GM18867 (cell line): ENCODE results near the gene ARRB1.
"Not testable (repeated sequence)": the region's sequence is repeated elsewhere in the genome, so short reads cannot be mapped to it uniquely, and the experiment has no call there.

Source experiments
- ATAC-seq: cut with Tn5 transposase; IDR thresholded peaks from one replicate; pipeline ENCODE4 v1.9.1; 2021; ENCODE audit warnings: mild to moderate bottlenecking, moderate library complexity; ENCODE audit not compliant: unreplicated experiment

ARRB1 gene

DNA sequence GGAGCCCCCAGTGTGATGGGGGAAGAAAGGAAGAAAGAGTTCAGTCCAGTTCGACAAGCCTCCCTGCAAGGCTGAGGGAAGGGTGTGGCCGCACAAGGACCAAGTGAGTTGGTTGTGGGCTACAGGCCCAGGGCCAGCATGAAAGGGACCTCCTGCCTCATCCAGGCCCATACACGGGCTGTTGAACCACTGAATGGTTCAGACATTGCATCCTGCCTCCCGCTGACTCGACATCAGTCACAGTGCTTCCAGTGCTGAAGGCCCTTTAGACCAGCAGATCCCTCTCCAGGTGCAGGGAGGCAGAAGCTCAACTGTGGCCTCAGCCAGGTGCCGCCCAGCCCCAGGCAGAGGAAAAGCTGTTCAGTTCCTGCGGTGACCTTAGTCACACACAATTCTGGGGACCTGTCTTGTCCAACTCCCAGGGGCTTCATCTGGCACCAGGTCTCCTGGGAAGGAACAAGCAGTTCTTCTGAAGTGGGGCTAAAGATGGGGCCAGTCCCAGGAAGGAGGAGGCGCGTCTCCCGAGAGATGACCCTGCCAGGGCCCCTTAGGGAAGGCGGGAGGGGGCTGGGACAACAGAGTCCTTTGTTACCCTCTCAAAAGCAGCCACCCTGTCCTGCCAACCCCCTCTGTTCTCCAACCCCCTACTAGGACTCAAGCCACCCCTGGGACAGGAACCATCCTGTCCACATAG is 6.6 kb downstream of the ARRB1 start:
- no peak for ATAC-seq

DNA sequence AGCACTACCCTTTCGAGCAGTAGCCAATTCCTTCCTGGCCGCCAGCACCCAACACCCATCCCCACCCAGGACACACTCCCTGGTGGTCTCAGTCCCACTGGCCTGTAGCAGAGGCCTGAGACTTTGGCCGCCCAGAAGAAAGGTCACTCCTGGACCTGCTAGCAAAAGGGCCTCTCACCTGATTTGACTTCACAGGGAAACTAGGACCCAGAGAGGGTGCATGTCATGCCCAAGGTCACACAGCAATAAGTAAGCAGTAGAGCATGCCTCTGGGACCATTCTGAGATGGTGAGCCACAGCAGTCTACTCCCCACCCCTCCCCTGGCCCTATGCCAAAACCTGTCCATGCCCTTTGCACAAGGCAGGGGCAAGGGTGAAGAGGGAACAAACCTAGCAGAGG is 7.3 kb downstream of the ARRB1 start:
- no peak for ATAC-seq

DNA sequence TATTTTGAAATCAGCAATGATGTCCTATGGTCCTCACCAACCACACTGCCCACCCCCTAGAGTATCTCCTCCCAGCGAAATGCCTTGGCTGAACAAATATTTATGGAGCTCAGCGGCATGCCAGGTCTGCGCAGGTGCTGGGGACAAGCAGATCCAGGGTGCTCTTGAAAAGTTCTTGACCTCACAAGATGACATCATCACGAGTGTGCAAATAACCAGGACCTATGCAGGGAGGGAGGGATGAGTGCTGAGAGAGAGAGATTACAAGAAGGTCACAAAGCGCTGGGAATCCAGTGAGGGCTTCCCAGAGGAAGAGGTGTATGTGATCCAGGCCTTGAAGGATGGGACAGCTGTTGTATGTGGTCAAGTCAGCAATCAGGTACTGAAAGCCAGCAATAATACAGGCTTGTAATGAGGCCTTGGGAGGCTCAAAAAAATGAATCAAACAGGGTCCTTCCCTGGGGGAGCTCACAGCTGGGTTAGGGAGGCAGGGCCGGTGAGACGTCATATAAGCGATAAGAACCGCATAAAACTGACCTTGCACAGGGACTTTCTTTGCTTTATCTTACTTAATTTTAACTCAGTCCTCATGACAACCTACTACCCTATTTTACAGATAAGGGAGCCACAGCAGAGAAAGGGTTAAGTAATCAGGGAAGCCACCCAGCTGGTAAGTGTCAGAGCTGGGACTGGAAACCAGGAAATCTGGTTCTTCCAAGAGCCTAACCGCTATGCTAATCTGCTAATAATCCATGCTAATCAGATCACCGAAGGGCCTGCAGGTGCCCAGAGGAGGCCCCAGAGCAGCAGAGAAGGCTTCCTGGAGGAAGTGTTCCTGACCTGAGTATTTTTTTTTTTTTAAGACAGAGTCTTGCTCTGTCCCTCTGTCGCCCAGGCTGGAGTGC is 8.2 kb downstream of the ARRB1 start:
- ATAC-seq, result no peak

DNA sequence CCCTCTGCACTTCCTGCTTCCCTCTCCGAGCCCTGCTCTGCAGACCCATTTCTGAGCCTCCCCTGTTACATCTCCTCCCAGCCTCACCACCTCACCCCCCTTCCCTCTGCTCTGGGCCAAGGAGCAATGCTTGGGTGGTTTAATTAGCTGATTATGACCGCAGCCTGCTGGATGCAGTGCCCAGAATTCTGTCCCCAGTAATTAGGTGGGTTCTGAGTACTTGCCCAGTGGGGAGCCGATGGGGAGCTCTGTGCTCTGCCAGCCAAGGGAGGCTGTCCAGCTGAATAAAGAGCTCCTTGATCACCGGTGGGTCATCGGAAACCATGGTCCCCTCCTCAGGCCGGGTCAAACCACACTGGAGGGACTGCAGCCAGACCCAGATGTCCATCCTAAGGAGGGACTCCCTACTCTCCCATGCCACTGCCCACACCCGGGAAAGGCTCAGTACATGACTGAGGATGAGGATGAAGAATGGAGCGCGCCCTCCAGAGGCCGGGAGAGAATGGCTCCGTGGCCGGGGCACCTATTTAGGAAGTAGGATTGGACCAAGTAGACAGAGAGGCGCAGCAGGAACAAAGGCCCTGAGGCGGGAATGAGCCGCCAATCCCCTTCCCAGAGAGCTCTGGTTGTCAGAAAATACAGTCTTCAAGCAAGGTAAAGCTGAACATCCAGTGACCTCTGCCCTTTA is 9.1 kb downstream of the ARRB1 start:
- ATAC-seq, result no peak

DNA sequence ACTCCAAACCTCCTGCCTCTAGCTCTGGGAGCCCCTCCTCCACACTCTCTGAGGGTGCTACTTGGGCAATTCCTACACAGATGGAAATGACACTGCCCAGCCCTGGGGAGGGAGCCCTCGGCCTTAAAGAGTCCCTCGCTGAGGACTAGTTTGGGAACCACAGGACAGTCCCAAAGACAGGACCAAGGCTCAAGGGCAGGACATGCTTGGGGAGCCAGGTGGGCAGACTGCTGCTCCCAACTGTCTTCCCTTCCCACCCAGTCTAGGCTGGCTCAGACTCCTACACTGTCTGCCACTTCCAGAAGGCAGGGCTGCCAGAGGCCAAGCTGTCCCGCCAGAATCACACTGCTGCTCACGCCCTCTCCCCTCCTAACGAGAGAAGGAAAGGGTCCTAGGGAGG is 9.8 kb downstream of the ARRB1 start:
- no peak for ATAC-seq

DNA sequence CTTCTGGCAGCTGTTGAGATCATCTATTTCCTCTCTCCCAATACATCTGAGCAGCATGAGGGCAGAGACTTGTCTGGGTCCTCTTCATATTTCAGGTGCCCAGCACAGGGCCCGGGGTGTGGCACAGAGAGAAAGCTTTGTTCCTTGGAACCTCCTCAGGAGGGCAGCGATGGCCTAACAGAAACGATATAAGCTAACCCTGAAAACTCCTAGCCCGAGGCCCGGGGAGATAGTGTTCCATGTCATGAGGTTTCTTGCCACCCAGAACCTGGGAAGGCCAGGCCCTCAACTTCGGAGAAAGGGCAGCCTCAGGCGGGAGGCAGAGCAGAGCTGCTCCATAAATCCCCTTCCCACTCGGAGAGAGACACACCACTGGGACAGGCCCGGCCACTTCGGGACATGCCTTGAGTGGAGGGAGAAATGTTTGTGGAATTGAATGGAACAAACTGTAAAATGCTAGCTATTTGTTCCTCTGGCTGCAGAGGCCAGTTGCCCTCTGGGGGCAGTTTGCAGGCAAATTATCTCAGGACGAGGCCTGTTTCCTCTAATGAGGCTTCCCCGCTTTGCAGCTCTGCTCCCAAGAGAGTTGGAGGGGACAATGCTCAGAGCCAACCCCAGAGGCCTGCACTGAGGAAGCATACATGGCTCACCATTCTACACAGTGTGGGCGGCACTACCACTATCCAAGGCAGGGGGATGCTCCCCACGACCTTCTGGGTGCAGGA is 11.6 kb downstream of the ARRB1 start:
- ATAC-seq, result no peak

DNA sequence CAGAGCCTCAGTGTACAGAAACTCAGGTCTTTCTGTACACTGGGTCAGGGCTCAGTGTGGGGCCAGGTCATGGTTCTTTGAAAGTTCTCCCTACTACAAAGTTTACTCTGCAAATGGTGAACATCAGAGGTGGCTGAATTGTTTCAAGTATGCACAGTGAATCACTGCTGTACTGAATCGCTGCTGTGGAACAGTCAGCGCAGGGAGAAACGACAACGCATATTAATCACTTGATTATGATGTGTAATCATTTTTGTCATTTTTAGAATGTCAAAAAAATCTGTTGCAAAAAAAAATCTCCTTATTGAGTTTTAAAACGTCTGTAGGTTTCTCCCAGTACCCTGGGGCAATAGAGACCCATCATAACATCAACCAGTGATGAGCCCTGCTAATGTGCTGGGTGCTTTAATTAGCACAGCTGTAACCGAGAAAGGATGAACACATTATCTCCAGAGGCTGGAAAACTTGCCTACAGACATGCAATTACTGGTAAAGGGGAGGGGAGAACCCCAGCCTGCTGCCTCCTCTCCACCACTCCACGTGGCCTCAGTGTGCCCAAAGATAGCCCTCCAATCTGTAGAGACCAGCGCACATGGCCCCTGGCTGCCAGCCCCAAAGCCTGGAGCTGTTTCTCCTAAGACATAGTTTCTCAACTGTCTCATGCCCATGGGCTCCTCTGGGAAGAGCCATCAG is 12.8 kb downstream of the ARRB1 start:
- no peak for ATAC-seq

DNA sequence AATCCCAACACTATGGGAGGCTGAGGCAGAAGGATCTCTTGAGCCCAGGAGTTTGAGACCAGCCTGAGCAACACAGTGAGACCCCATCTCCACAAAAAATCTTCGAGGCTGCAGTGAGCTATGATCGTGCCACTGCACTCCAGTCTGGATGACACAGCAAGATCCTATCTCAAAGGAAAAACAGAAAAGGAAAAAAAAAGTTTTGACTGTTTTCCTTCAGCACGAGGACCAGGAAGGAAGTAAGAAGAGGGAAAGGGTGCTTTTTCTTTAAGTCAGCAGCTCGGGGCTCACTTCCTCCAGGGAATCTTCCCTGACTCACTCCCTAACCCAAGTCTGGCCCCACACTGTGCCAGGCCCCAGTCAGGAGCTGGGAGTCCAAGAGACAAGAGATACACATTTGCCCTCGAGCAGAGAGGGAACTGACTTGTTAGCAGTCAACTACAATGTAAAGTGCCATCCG is 14.2 kb downstream of the ARRB1 start:
- ATAC-seq, result no peak

DNA sequence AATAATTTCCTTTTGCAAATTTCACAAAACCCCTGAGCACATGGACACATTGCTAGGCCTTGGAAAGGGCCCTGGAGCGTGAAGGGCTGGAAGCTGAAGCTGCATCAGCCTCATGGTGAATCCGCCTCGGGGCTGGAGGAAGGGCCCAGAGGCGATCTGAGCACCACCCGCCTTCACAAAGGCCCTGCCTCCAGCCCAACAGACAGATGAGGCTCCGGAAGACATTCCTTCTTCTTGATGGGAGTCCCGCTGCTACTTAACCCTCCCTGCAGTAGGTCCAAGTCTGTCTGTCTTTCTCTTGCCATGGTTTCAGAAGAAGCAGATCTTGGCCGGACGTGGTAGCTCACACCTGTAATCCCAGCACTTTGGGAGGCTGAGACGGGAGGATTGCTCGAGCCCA is 16.5 kb downstream of the ARRB1 start:
- ATAC-seq, result no peak

DNA sequence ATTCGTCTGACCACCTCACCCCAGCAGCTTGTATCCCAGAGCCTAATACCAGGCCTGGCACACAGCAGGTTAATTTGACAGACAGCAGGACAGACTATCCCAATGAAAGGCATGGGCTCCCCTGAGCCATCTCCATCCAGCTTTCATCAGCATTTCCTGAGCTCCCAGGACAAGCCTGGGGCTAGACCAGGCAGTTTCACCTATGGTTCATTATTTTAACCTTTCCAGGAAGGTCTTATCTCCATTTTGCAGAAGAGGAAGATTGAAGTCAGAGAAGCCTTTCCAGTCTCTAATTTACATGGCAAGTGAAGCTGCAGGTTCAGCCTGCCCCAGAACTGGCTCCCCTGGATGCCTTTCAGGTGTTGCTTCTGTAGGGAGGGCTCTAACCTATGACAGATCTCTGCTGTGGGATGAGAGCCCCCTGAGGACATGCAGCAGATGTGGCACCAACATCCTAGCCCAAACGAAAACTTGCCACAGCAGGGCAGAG is 17.0 kb downstream of the ARRB1 start:
- ATAC-seq, result no peak

DNA sequence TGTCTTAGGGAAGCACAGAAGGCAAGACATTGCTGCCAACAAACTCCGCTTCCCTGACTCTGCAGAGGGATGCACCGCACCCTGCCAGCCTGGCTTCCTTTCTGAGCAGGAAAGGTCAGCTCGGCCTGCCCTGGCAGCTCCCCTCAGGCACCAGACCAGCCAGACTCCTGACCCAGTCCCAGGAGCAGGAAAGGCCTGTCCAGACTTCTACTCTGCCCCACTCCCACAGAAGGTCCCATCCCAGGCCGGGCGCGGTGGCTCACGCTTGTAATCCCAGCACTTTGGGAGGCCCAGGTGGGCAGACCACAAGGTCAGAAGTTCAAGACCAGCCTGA is 17.7 kb downstream of the ARRB1 start:
- no peak for ATAC-seq

DNA sequence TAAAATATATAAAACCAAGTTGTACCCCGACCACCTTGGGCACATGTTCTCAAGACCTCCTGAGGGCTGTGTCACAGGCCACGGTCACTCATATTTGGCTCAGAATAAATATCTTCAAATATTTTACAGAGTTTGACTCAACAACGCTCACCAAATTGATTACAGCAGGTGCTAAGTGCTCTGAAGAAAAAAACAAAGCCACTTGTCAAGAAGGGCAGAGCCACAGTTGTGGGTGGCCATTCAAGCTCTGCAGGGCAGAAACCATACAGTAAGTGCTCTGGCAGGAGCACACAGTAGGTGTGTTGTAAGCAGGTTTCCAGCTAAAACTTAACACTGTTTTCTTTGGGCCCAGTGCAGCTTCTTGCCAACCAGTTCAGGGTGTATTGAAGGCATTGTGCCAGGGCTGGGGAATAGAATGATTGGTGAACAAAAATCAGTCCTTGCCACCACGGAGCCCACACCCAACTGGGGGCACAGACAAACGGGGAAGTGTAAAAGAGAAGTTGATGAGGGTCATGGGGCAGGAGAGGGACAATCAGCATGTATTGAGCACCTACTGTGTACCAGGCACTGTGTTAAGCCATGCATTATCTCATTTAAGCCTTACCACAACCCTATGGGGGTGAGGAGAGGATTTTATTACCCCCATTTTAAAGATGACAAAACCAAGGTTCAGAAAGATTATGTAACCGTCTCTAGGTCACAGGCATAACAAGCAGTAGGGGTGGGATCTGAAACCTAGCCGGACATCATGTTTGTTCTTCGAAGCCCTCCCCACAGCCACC is 18.2 kb downstream of the ARRB1 start:
- ATAC-seq, result no peak

DNA sequence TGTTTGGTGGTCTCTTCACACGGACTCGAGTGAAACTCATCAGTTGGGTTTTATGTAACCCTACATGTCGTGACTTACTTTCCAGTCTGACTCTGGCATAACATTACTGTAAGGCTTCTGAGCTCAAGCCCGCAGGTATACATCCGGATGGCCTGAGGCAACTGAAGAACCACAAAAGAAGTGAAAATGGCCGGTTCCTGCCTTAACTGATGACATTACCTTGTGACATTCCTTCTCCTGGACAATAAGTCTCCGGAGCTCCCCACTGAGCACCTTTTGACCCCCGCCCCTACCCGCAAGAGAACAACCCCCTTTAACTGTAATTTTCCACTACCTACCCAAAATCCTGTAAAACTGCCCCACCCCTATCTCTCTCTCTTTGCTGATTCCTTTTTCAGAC is 19.7 kb downstream of the ARRB1 start:
- not testable (repeated sequence) for ATAC-seq

DNA sequence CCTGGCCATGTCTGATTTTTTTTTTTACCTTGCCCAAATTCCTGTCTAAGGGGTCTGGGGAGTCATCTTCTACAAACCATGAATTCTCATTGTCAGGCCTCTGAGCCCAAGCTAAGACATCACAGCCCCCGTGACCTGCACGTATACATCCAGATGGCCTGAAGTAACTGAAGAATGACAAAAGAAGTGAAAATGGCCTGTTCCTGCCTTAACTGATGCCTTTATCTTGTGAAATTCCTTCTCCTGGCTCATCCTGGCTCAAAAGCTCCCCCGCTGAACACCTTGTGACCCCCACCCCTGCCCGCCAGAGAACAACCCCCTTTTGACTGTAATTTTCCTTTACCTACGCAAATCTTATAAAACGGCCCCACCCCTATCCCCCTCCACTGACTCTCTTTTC is 20.2 kb downstream of the ARRB1 start:
- not testable (repeated sequence) for ATAC-seq

DNA sequence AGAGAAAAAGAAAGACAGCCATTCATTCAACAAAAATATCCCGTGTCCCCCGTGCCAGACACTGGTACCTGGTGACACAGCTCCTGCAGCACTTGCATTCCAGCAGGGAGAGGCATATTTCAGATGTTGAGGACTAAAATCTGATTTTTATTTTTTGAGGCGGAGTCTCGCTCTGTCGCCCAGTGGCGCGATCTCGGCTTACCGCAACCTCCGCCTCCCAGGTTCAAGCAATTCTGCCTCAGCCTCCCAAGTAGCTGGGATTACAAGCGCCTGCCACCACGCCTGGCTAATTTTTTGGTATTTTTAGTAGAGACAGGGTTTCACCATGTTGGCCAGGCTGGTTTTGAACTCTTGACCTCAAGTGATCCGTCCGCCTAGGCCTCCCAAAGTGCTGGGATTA is 20.6 kb downstream of the ARRB1 start:
- not testable (repeated sequence) for ATAC-seq

DNA sequence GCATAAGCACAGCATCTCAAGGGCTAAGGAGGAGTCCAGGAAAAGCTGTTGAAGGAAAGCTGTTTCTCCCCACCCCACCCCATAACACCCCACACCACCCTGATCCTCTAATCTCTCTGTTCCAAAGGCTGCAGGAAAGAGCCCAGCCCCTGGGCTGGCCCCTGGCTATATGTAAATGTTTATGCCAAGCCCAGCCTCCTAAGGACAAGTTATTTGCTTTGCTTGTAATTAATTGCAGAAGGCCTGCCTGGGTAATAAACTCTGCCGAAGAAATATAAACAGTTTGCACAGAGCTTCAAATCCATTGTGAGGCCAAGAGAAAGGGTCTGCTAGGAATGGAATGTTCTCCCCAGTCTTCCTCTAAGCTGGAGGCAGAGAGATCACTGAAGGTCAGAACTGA is 21.2 kb downstream of the ARRB1 start:
- no peak for ATAC-seq

DNA sequence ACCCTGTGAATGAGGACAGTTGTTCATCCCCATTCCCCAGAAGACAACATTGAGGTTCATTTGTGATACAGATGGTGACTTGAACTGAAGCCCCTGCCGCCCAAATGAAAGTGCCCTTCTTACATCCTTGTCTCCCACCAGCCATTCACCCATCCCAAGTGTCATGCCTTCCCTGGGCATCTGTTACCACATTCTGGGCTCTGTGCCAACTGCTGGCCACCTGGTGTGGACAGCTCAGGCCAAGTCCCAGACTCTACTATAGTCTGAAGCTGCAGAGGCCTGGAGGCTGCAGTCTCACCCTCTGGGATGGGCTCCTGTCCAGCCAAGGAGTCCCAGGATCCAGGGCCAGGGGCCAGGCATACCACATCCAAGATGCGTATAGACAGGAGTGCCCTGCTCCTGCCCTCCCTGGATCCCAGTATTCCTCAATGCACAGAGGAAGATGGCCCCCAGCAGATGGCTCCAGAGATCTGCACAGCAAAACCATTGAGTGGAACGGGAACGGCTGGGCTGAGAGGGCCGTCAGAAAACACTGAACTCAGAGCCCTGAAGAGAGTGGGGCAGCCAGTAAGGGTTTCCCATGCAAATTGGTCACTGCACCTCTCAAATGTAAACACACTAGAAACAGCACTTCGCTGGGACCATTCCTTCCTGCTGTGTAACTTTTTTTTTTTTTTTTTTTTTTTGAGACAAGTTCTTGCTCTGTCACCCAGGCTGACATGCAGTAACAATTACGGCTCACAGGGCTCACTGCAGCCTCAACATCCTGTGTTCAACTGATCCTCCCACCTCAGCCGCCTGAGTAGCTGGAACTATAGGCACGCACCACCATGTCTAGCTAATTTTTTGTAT is 22.8 kb downstream of the ARRB1 start:
- ATAC-seq, result no peak

DNA sequence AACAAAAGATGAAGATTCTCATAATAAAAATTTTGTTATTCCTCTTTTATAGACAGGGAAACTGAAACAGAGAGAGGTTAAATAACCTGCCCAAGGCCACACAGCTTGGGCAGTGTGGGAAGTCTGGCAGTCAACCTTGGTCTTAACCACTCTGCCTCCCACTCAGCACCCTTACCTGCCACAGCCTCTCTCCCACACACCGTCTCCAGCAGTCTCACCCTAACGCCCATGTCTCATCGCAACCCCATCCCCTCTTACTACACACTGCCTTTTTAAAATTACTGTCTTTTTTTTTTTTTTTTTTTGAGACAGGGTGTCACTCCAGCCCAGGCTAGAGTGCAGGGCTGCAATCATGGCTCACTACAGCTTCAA is 25.0 kb downstream of the ARRB1 start:
- ATAC-seq, result no peak
